K562 (cell line): ENCODE results near the gene PDK1. TPM values are rescaled to one million over a fixed set of nuclear protein-coding genes. Genes with fewer than 3 reads are reported as not detected.

Experiments used
- ATAC-seq: fragments of 200-7000 bp; cut with Tn5 transposase; 3 replicates; pipeline ENCODE4 v1.9.1; 2020; ENCODE audit warnings: moderate library complexity
- BruUV-seq: library from RNA; stranded (reverse); fragments of 400-500 nt; replicated peaks from 2 replicates; lab custom pipeline; 2021; lab: Mats Ljungman, UMichigan
- CTCF ChIA-PET: fragments of 300-600 bp; formaldehyde crosslinking; extraction: SDS; loops from one replicate; lab custom pipeline; 2021; ENCODE audit warnings: low intra/inter-chr PET ratio; lab: Yijun Ruan, JAX
- POLR2A ChIA-PET: fragments of 300-600, 350-650 bp; sonication (Branson Sonifier 250); formaldehyde crosslinking; extraction: SDS; loops from one replicate; lab custom pipeline; 2021; ENCODE audit warnings: antibody characterized with exemption, inconsistent platforms; lab: Yijun Ruan, JAX
- DNase-seq, 4 experiments: peaks; one replicate each; pipeline versions ENCODE4 v3.0.0 to v3.0.0-alpha.2; 2011 to 2018; ENCODE audit warnings: low spot score in 3 of 4, mixed read lengths in 3 of 4; ENCODE audit errors: extremely low read depth in 1 of 4
- FAIRE-seq: peaks from 2 replicates; lab custom pipeline; 2011; peaks lifted over from hg19 to GRCh38; lab: Jason Lieb, UNC
- H2AFZ ChIP-seq: 2 replicates; pipeline ENCODE4 v1.6.0; 2011; ENCODE audit warnings: low read depth, low read length, control low read depth, inconsistent platforms
- H3K27ac ChIP-seq: fragments of 200-600 bp; 3 replicates; pipeline ENCODE4 v1.8.0; 2011; ENCODE audit warnings: low read depth, mild to moderate bottlenecking, control low read depth, inconsistent platforms, low read length, moderate library complexity, mixed read lengths; ENCODE audit errors: extremely low read depth
- H3K27me3 ChIP-seq, 2 experiments: fragments of 300-600 bp in 1 of 2; 2 replicates in 1 of 2; 3 replicates in 1 of 2; pipeline versions ENCODE4 v1.6.0 to v1.8.0; 2011; ENCODE audit warnings: inconsistent platforms in 2 of 2, low read length in 2 of 2, mild to moderate bottlenecking in 1 of 2, mixed read lengths in 1 of 2, moderate library complexity in 1 of 2; ENCODE audit not compliant: control insufficient read depth in 2 of 2, insufficient read depth in 2 of 2
- H3K36me3 ChIP-seq: fragments of 300-600 bp; 3 replicates; pipeline ENCODE4 v1.8.0; 2011; ENCODE audit warnings: mild to moderate bottlenecking, low read length, inconsistent platforms; ENCODE audit not compliant: control insufficient read depth, insufficient read depth
- H3K4me1 ChIP-seq, 2 experiments: fragments of 200-600 bp in 1 of 2; replicated peaks in 1 of 2; 2 replicates in 1 of 2; 3 replicates in 1 of 2; pipeline versions ENCODE4 v1.5.1 to v1.8.0; 2011; ENCODE audit warnings: inconsistent platforms in 2 of 2, low read length in 2 of 2, mild to moderate bottlenecking in 1 of 2, mixed read lengths in 1 of 2, moderate library complexity in 1 of 2; ENCODE audit not compliant: control insufficient read depth in 2 of 2, insufficient read depth in 2 of 2
- H3K4me2 ChIP-seq: 2 replicates; pipeline ENCODE4 v1.6.1; 2011; ENCODE audit warnings: low read length, control low read depth, inconsistent platforms, mixed read lengths; ENCODE audit not compliant: insufficient read depth
- H3K4me3 ChIP-seq: fragments of 200-600 bp; sonication (generic), shearing (Covaris generic); 2 replicates; pipeline ENCODE4 v1.5.1; 2016; ENCODE audit warnings: control low read depth, inconsistent platforms
- H3K79me2 ChIP-seq: fragments of 200-600 bp; 3 replicates; pipeline ENCODE4 v1.8.0; 2011; ENCODE audit warnings: low read length, inconsistent platforms; ENCODE audit not compliant: control insufficient read depth, insufficient read depth
- H3K9ac ChIP-seq, 2 experiments: 2 replicates each; pipeline versions ENCODE4 v1.6.0 to v1.6.1; 2011; ENCODE audit warnings: low read depth in 2 of 2, low read length in 2 of 2, control low read depth in 1 of 2, inconsistent platforms in 1 of 2, mild to moderate bottlenecking in 1 of 2, mixed read lengths in 1 of 2; ENCODE audit not compliant: insufficient read depth in 1 of 2
- H3K9me1 ChIP-seq: one replicate; pipeline ENCODE4 v1.6.0; 2011; ENCODE audit warnings: inconsistent platforms, mild to moderate bottlenecking, low read length, moderate library complexity; ENCODE audit not compliant: control insufficient read depth, insufficient read depth
- H3K9me3 ChIP-seq: replicated peaks from 2 replicates; pipeline ENCODE4 v1.5.1; 2011; ENCODE audit warnings: low read depth, low read length, inconsistent platforms; ENCODE audit not compliant: control insufficient read depth, insufficient read depth
- H4K20me1 ChIP-seq: replicated peaks from 2 replicates; pipeline ENCODE4 v1.6.1; 2011; ENCODE audit warnings: low read length, inconsistent platforms, mixed read lengths; ENCODE audit not compliant: control insufficient read depth, insufficient read depth
- whole genome bisulfite sequencing: fragments of 100-300 bp; shearing (Covaris generic); methylation state at CpG from one replicate; pipeline ENCODE4 v1.1.6; 2016; ENCODE audit warnings: low coverage, mixed read lengths; ENCODE audit not compliant: insufficient coverage; ENCODE audit errors: missing lambda C conversion rate; 5-methylcytosine and 5-hydroxymethylcytosine counted together
- in situ Hi-C: fragments of 300-500 bp; cut with MboI; formaldehyde crosslinking; loops from 4 replicates; pipeline ENCODE4 v1.15.0; 2018; ENCODE audit warnings: inconsistent platforms, mixed read lengths
- intact Hi-C: fragments of 100-400 bp; cut with micrococcal nuclease; formaldehyde crosslinking; loops from 2 replicates; pipeline ENCODE4 v1.14.2; 2022
- polyA plus RNA-seq, 8 experiments: library from polyadenylated mRNA; depleted of rRNA in 4 of 8; stranded (reverse) in 5 of 8; unstranded in 3 of 8; fragments of >200 nt; fragmentation: Nextera tagmentation in 2 of 8; fragmentation: Illumina TruSeq in 1 of 8; extraction: Ambion mirVana in 2 of 8; extraction: Trizol in 1 of 8; gene quantifications; 2 replicates each; pipeline versions ENCODE4 v1.2.1 to v1.2.3, GENCODE V29; 2011 to 2014; ENCODE audit warnings: inconsistent platforms in 1 of 8, missing spikeins in 1 of 8
- total RNA-seq, 7 experiments: library from RNA; depleted of rRNA in 6 of 7; stranded (reverse); fragments of >200 nt in 6 of 7; fragmentation: Illumina TruSeq in 2 of 7; extraction: Trizol in 2 of 7; gene quantifications; 2 replicates each; pipeline versions ENCODE4 v1.2.1 to v1.2.3, GENCODE V29; 2011 to 2021; ENCODE audit warnings: low replicate concordance in 1 of 7
- TF ChIP-seq, protein P1 (sequence below): fragments of 450-650 bp; formaldehyde crosslinking; IDR thresholded peaks from 2 replicates; pipeline ENCODE4 v1.4.0; 2022; ENCODE audit warnings: missing genetic modification characterization
- TF ChIP-seq, protein P2 (sequence below): fragments of 250-450 bp; sonication (Bioruptor Pico); IDR thresholded peaks from 2 replicates; pipeline ENCODE4 v1.5.0; 2021

Gene PDK1
- total and polyA plus RNA-seq, 9 of the 15 experiments (the other 6 are each of a cell fraction or from before 2014, with no cell fraction given): 3.5 to 176 (median 13.9) TPM

DNA sequence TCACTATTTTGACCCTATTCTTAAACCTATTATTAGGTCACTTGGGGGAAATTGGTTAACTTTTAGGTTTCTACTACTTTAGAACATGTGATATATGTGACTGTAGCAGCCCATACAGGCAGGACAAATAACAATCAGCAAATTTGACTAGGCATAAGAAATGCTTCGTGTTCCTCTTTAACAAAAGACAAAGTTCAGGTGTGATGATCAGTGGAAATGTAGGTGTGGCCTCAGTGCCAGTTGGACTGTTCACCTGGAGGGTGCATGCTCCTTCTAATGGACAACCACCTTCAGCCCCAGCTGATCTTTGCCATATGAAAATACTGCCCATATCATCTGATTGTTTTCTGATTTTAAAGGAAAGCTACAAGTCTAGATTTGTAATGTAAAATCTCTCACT lies 6.4 kb downstream of the PDK1 start:
- FAIRE-seq (no peak), DNase-seq (no peak), ATAC-seq (no peak)
- Histone ChIP-seq H3K9me1 (no peaks in the 10 kb centered on the region), H3K27ac (no peak overlapping the region), H3K4me1 (peaks cover 4 to 14% of the 10 kb centered on the region in 2 experiments; a peak in 3 of 5 replicates), H3K36me3 (peaks cover 71% of the 10 kb centered on the region), H2AFZ (no peak overlapping the region), H3K79me2 (peaks cover 56% of the 10 kb centered on the region), H3K9ac (no peak overlapping the region), H4K20me1 (0 out of 2 replicates have a peak, but pooled peaks cover 6% of the 10 kb centered on the region), H3K9me3 (no peaks in the 10 kb centered on the region), H3K27me3 (no peaks in the 10 kb centered on the region), H3K4me2 (no peak overlapping the region), H3K4me3 (no peak overlapping the region)
- CTCF ChIA-PET: no interaction called here
- 52% methylated on average over 1 of the region's 1 CpG for WGBS
- in situ Hi-C loops (no loop called here), intact Hi-C loops (no loop called here)
- TF ChIP-seq, protein P1, sequence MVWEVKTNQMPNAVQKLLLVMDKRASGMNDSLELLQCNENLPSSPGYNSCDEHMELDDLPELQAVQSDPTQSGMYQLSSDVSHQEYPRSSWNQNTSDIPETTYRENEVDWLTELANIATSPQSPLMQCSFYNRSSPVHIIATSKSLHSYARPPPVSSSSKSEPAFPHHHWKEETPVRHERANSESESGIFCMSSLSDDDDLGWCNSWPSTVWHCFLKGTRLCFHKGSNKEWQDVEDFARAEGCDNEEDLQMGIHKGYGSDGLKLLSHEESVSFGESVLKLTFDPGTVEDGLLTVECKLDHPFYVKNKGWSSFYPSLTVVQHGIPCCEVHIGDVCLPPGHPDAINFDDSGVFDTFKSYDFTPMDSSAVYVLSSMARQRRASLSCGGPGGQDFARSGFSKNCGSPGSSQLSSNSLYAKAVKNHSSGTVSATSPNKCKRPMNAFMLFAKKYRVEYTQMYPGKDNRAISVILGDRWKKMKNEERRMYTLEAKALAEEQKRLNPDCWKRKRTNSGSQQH: no peak
- TF ChIP-seq, protein P2, sequence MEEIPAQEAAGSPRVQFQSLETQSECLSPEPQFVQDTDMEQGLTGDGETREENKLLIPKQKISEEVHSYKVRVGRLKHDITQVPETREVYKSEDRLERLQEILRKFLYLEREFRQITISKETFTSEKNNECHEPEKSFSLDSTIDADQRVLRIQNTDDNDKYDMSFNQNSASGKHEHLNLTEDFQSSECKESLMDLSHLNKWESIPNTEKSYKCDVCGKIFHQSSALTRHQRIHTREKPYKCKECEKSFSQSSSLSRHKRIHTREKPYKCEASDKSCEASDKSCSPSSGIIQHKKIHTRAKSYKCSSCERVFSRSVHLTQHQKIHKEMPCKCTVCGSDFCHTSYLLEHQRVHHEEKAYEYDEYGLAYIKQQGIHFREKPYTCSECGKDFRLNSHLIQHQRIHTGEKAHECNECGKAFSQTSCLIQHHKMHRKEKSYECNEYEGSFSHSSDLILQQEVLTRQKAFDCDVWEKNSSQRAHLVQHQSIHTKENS (CRISPR knock-in tag): no peak
- BruUV-seq: no TSS peak
- POLR2A ChIA-PET: interaction anchor here (0.7 to 1.0 kb wide), 2 partner anchors 18 to 38 kb away, joined by 3 to 4 read pairs; no protein-coding TSS in a partner anchor
